ENCODE results near the gene EIF2AK3. TPM values are rescaled to one million over a fixed set of nuclear protein-coding genes. Genes with fewer than 3 reads are reported as not detected.
"Not testable (repeated sequence)": the region's sequence is repeated elsewhere in the genome, so short reads cannot be mapped to it uniquely, and the experiment has no call there.

Gene EIF2AK3
- total and polyA plus RNA-seq, 4 donors = 4.0 to 25.3 (median 17.7) TPM

DNA sequence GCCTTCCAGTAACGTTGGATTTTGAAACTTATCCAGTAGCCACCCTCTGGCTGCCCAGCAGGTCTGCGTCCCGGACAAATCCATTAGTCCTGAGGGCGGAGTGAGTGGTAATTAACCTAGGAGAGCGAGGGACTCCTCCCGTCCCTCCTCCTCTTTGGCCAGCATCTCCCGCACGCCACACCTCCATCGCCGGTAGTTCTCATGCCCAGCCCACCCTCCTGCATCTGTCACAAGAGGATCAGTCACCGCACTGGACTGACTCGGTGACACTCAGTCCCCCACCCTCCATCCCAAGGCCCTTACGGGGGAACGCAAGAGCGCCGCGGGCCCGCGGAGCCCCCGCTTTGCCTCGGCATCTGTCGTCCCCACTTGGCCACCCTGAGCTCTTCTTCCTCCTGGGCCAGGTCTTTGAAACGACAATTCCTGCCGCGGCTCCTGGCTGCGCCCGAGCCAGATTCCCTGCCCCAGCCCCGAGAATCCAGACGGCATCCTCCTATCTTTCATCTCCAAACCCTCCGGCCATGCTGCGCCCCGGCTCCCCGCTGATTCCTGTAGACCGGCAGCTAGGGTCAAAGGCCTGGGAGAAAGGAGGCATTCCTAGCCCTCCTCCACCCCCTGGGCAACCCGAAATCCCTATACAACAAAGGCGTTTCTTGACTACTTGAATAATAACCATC lies 77.5 kb downstream of the EIF2AK3 start:
- Histone ChIP-seq H3K27me3 (ENCODE audit: control insufficient read depth in 1 of 2, insufficient read depth in 2 of 2, low read length in 1 of 2) (peaks cover 0 to 1% of the 10 kb centered on the region in 2 donors), H3K9me3 (ENCODE audit: control insufficient read depth, low read length) (peaks cover 1% of the 10 kb centered on the region), H3K36me3 (ENCODE audit: control insufficient read depth in 1 of 2, insufficient read depth in 2 of 2, low read length in 1 of 2) (peaks cover 0 to 3% of the 10 kb centered on the region in 2 donors), H3K4me3 (ENCODE audit: low read length in 2 of 2) (no peak overlapping the region), H3K4me1 (ENCODE audit: control insufficient read depth in 1 of 2, insufficient read depth in 2 of 2, low read length in 2 of 2) (no peaks in the 10 kb centered on the region), H3K27ac (ENCODE audit: low read depth in 1 of 2, low read length in 2 of 2) (no peak overlapping the region)
- no peak for ATAC-seq (ENCODE audit: low FRiP score)
- DNase-seq = no peak
- 7% methylated on average over 36 of the region's 36 CpGs for WGBS, 2 donors
- intact Hi-C loops (cut with DNase I) = no loop called here

DNA sequence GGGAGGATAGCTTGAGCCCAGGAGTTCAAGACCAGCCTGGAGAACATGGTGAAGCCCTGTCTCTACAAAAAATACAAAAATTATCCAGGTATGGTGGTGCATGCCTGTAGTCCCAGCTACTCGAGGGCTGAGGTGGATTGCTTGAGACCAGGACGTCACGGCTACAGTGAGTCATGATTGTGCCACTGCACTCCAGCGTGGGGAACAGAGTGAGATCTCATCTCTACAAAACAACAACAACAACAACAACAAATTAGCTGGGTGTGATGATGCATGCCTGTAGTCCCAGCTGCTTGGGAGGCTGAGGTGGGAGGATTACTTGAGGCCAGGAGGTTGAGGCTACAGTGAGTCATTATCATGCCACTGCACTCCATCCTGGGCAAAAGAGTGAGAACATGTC lies 81.0 kb downstream of the EIF2AK3 start:
- 86 to 91% methylated on average over 4 of the region's 4 CpGs for WGBS, 2 donors
- H3K4me1 ChIP-seq (ENCODE audit: control insufficient read depth in 1 of 2, insufficient read depth in 2 of 2, low read length in 2 of 2); H3K27me3 ChIP-seq (ENCODE audit: control insufficient read depth in 1 of 2, insufficient read depth in 2 of 2, low read length in 1 of 2); intact Hi-C loops (cut with DNase I); ATAC-seq (ENCODE audit: low FRiP score); H3K36me3 ChIP-seq (ENCODE audit: control insufficient read depth in 1 of 2, insufficient read depth in 2 of 2, low read length in 1 of 2); H3K4me3 ChIP-seq (ENCODE audit: low read length in 2 of 2); DNase-seq; H3K27ac ChIP-seq (ENCODE audit: low read depth in 1 of 2, low read length in 2 of 2); H3K9me3 ChIP-seq (ENCODE audit: control insufficient read depth, low read length): not testable (repeated sequence)

DNA sequence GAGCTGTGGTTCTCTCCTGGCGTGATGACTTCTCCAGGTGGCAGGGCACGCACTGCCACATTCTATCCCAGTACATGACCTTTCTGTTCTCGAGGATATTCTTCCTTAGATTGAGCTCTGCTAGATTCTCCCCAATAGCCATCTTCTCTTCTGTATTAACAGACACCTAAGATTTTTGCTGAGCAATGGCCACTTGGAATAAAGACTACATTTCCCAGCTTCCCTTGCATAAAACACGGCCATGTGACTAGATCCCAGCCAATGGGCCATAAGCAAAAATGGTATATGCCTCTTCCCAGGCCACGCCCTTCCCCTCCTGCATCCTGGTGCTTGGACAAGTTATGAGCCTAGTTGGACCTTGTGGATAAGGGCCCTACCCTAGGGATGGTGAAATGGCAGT lies 82.1 kb downstream of the EIF2AK3 start:
- H3K27me3 ChIP-seq (ENCODE audit: control insufficient read depth in 1 of 2, insufficient read depth in 2 of 2, low read length in 1 of 2) = peaks cover 0 to 1% of the 10 kb centered on the region in 2 donors
- no peak overlapping the region for H3K27ac ChIP-seq (ENCODE audit: low read depth in 1 of 2, low read length in 2 of 2)
- WGBS, 2 donors = 82% methylated on average over 5 of the region's 5 CpGs
- intact Hi-C loops (cut with DNase I) = no loop called here
- ATAC-seq (ENCODE audit: low FRiP score) (no peak), DNase-seq (no peak)
- no peak overlapping the region for H3K4me3 ChIP-seq (ENCODE audit: low read length in 2 of 2)
- H3K4me1 ChIP-seq (ENCODE audit: control insufficient read depth in 1 of 2, insufficient read depth in 2 of 2, low read length in 2 of 2) = no peaks in the 10 kb centered on the region
- no peaks in the 10 kb centered on the region for H3K36me3 ChIP-seq (ENCODE audit: control insufficient read depth in 1 of 2, insufficient read depth in 2 of 2, low read length in 1 of 2)
- H3K9me3 ChIP-seq (ENCODE audit: control insufficient read depth, low read length) = peaks cover 1% of the 10 kb centered on the region

DNA sequence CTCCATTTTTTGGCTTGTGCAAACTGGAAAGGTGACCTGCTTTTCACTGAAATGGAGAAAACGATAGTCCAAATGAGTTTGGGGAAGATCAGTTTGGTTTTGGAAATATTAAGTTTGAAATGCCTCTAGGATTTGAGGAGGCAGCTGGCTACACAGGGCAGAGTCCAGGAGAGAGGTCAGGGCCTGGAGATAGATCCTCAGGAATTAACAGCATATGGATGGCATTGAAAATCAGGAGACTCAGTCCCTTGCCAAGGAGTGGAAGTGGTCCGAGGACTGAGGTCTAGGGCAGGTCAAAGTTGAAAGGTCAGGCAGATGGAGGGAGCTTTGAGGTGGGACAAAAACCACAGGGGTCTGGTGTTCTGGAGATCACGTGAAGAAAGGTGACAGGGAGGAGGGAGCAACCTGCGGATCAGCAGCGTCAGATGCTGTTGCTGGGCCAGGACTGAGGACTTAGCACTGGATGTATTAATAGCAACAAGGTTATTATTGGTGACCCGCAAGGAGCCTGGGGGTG lies 83.7 kb downstream of the EIF2AK3 start:
- DNase-seq = no peak
- no peak overlapping the region for H3K4me3 ChIP-seq (ENCODE audit: low read length in 2 of 2)
- no peak overlapping the region for H3K27ac ChIP-seq (ENCODE audit: low read depth in 1 of 2, low read length in 2 of 2)
- peaks cover 1% of the 10 kb centered on the region for H3K9me3 ChIP-seq (ENCODE audit: control insufficient read depth, low read length)
- ATAC-seq (ENCODE audit: low FRiP score) = no peak
- H3K4me1 ChIP-seq (ENCODE audit: control insufficient read depth in 1 of 2, insufficient read depth in 2 of 2, low read length in 2 of 2) = no peaks in the 10 kb centered on the region
- H3K36me3 ChIP-seq (ENCODE audit: control insufficient read depth in 1 of 2, insufficient read depth in 2 of 2, low read length in 1 of 2) = no peaks in the 10 kb centered on the region
- peaks cover 0 to 1% of the 10 kb centered on the region in 2 donors for H3K27me3 ChIP-seq (ENCODE audit: control insufficient read depth in 1 of 2, insufficient read depth in 2 of 2, low read length in 1 of 2)
- intact Hi-C loops (cut with DNase I) = no loop called here
- 75 to 78% methylated on average over 6 of the region's 6 CpGs for WGBS, 2 donors

DNA sequence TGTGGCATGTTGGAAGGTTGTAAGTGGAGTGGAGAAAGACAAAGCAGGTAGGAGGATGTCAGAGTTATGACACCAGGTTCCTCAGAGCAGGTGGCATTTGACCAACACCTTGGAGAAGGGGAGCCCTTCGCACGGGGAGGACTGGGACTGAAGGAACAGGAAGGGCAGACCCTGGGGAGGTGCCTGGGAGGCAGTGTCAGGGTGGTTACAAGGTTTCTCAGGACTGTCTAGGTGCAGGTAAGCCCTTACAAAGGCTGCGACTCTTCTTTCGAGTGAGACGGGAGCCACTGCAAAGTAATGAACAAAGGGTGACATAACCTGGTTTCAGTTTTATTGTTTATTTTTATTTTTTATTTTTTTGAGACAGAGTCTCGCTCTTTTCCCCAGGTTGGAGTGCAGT lies 84.6 kb downstream of the EIF2AK3 start:
- no peaks in the 10 kb centered on the region for H3K4me1 ChIP-seq (ENCODE audit: control insufficient read depth in 1 of 2, insufficient read depth in 2 of 2, low read length in 2 of 2)
- no peak overlapping the region for H3K27ac ChIP-seq (ENCODE audit: low read depth in 1 of 2, low read length in 2 of 2)
- no peaks in the 10 kb centered on the region for H3K9me3 ChIP-seq (ENCODE audit: control insufficient read depth, low read length)
- H3K27me3 ChIP-seq (ENCODE audit: control insufficient read depth in 1 of 2, insufficient read depth in 2 of 2, low read length in 1 of 2) = no peaks in the 10 kb centered on the region
- ATAC-seq (ENCODE audit: low FRiP score) (no peak), DNase-seq (no peak)
- 85 to 87% methylated on average over 6 of the region's 6 CpGs for WGBS, 2 donors
- intact Hi-C loops (cut with DNase I) = no loop called here
- H3K4me3 ChIP-seq (ENCODE audit: low read length in 2 of 2) = no peak overlapping the region
- H3K36me3 ChIP-seq (ENCODE audit: control insufficient read depth in 1 of 2, insufficient read depth in 2 of 2, low read length in 1 of 2) = no peaks in the 10 kb centered on the region

GRCh38 chr2:88540346-88540745 lies 86.9 kb downstream of the EIF2AK3 start:
- H3K27ac ChIP-seq (ENCODE audit: low read depth in 1 of 2, low read length in 2 of 2) = no peak overlapping the region
- 87 to 94% methylated on average over 2 of the region's 2 CpGs for WGBS, 2 donors
- no peaks in the 10 kb centered on the region for H3K4me1 ChIP-seq (ENCODE audit: control insufficient read depth in 1 of 2, insufficient read depth in 2 of 2, low read length in 2 of 2)
- H3K36me3 ChIP-seq (ENCODE audit: control insufficient read depth in 1 of 2, insufficient read depth in 2 of 2, low read length in 1 of 2) = no peaks in the 10 kb centered on the region
- no peaks in the 10 kb centered on the region for H3K27me3 ChIP-seq (ENCODE audit: control insufficient read depth in 1 of 2, insufficient read depth in 2 of 2, low read length in 1 of 2)
- DNase-seq (no peak), ATAC-seq (ENCODE audit: low FRiP score) (no peak)
- intact Hi-C loops (cut with DNase I) = no loop called here
- H3K9me3 ChIP-seq (ENCODE audit: control insufficient read depth, low read length) = no peaks in the 10 kb centered on the region
- H3K4me3 ChIP-seq (ENCODE audit: low read length in 2 of 2) = no peak overlapping the region

- DNase-seq (no peak), ATAC-seq (ENCODE audit: low FRiP score) (no peak)
- Histone ChIP-seq H3K27me3 (ENCODE audit: control insufficient read depth in 1 of 2, insufficient read depth in 2 of 2, low read length in 1 of 2) (no peaks in the 10 kb centered on the region), H3K4me3 (ENCODE audit: low read length in 2 of 2) (no peak overlapping the region), H3K4me1 (ENCODE audit: control insufficient read depth in 1 of 2, insufficient read depth in 2 of 2, low read length in 2 of 2) (no peaks in the 10 kb centered on the region), H3K9me3 (ENCODE audit: control insufficient read depth, low read length) (no peaks in the 10 kb centered on the region), H3K36me3 (ENCODE audit: control insufficient read depth in 1 of 2, insufficient read depth in 2 of 2, low read length in 1 of 2) (no peaks in the 10 kb centered on the region), H3K27ac (ENCODE audit: low read depth in 1 of 2, low read length in 2 of 2) (no peak overlapping the region)
- intact Hi-C loops (cut with DNase I) = no loop called here
- 91 to 92% methylated on average over 11 of the region's 11 CpGs for WGBS, 2 donors
Measured at GRCh38 chr2:88538362-88538917, 88.8 kb downstream of the EIF2AK3 start.

- no peak for ATAC-seq (ENCODE audit: low FRiP score)
- H3K27me3 ChIP-seq (ENCODE audit: control insufficient read depth in 1 of 2, insufficient read depth in 2 of 2, low read length in 1 of 2) = no peaks in the 10 kb centered on the region
- no peak for DNase-seq
- H3K9me3 ChIP-seq (ENCODE audit: control insufficient read depth, low read length) = no peaks in the 10 kb centered on the region
- no peak overlapping the region for H3K4me3 ChIP-seq (ENCODE audit: low read length in 2 of 2)
- H3K27ac ChIP-seq (ENCODE audit: low read depth in 1 of 2, low read length in 2 of 2) = no peak overlapping the region
- no peaks in the 10 kb centered on the region for H3K36me3 ChIP-seq (ENCODE audit: control insufficient read depth in 1 of 2, insufficient read depth in 2 of 2, low read length in 1 of 2)
- WGBS, 2 donors = 38 to 50% methylated on average over 6 of the region's 6 CpGs
- intact Hi-C loops (cut with DNase I) = no loop called here
- no peaks in the 10 kb centered on the region for H3K4me1 ChIP-seq (ENCODE audit: control insufficient read depth in 1 of 2, insufficient read depth in 2 of 2, low read length in 2 of 2)
Measured at GRCh38 chr2:88537640-88538039, 89.6 kb downstream of the EIF2AK3 start.

DNA sequence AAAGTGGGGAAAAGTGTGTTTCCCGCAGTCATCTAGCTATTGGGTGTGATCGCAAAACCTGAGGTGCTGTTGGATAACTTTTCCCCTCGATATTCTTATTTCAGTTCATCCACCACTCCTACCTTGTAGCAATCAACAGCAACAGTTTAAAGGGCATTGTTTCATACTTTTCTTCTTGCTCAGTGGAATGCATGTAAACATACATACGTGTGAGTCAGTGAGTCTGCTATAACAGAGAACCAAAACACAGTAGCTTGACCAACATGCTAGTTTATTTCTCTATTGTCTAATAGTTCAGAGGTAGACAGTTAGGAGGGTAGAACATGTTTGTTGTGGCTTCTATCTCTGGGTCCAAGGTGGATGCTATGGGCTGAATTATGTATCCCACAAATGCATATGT lies 97.2 kb downstream of the EIF2AK3 start:
- no peak for DNase-seq
- H3K4me1 ChIP-seq (ENCODE audit: control insufficient read depth in 1 of 2, insufficient read depth in 2 of 2, low read length in 2 of 2) = no peaks in the 10 kb centered on the region
- no peaks in the 10 kb centered on the region for H3K36me3 ChIP-seq (ENCODE audit: control insufficient read depth in 1 of 2, insufficient read depth in 2 of 2, low read length in 1 of 2)
- 82 to 87% methylated on average over 4 of the region's 4 CpGs for WGBS, 2 donors
- no peak for ATAC-seq (ENCODE audit: low FRiP score)
- intact Hi-C loops (cut with DNase I) = no loop called here
- no peak overlapping the region for H3K27ac ChIP-seq (ENCODE audit: low read depth in 1 of 2, low read length in 2 of 2)
- no peaks in the 10 kb centered on the region for H3K9me3 ChIP-seq (ENCODE audit: control insufficient read depth, low read length)
- H3K4me3 ChIP-seq (ENCODE audit: low read length in 2 of 2) = no peak overlapping the region
- H3K27me3 ChIP-seq (ENCODE audit: control insufficient read depth in 1 of 2, insufficient read depth in 2 of 2, low read length in 1 of 2) = no peaks in the 10 kb centered on the region

Data from aorta (tissue), 5 donors.